HuH-7 (cell line): Measurements from ENCODE around the gene GNL1.
"Not testable (repeated sequence)": the region's sequence is repeated elsewhere in the genome, so short reads cannot be mapped to it uniquely, and the experiment has no call there.

ENCODE experiments used
- DNase-seq: peaks from one replicate; pipeline ENCODE4 v3.0.0; 2011; ENCODE audit warnings: low spot score

GNL1 gene

DNA sequence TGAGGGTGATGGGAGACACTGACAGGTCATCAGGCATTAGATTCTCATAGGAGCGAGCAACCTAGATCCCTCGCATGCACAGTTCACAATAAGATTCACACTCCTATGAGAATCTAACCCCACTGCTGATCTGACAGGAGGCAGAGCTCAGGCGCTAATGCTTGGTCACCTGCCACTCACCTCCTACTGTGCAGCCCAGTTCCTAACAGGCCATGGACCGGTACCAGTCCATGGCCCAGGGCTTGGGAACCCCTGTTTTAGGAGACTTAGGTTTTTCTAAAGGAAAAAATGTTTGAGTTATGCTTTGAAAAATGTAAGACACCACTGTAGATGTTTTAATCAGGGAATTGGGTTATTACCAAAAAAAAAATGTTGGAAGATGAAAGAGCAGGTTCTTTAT is 60.3 kb downstream of the GNL1 start:
- DNase-seq, result no peak

DNA sequence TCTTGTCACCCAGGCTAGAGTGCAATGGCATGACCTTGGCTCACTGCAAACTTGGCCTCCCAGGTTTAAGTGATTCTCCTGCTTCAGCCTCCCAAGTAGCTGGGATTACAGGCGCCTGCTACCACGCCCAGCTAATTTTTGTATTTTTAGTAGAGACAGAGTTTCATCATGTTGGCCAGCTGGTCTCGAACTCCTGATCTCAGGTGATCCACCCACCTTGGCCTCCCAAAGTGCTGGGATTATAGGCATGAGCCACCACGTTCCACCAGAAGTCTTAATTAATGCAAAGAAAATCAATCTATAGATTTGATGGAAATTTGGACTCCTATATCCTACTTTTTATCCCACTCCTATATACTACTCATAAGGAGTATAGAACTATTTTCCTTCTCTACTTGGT is 61.2 kb downstream of the GNL1 start:
- not testable (repeated sequence) for DNase-seq

DNA sequence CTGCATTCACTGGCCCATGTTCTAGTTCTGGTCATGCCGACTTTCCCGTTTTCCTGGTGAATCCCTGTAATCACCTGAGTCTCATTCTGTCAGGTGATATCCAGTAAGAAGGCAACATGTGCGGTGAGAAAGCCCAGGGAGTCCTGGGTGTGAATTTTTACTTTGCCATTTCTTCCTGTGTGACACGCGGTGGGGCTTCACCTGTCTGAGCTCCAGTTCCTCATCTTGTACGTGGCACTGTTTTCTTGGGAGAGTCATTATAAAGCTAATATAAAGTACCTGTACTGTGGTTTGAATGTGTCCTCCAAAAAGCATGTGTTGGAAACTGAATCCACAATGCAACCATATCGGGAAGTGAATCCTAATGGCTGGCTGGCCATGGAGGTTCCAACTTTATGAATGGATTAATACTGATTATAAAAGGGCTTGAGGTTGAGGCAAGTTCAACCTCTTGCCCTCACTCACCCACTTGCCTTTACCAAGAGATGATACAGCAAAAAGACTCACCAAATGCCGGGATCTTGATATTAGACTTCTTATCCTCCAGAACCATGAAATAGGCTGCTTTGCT is 61.9 kb downstream of the GNL1 start:
- no peak for DNase-seq

DNA sequence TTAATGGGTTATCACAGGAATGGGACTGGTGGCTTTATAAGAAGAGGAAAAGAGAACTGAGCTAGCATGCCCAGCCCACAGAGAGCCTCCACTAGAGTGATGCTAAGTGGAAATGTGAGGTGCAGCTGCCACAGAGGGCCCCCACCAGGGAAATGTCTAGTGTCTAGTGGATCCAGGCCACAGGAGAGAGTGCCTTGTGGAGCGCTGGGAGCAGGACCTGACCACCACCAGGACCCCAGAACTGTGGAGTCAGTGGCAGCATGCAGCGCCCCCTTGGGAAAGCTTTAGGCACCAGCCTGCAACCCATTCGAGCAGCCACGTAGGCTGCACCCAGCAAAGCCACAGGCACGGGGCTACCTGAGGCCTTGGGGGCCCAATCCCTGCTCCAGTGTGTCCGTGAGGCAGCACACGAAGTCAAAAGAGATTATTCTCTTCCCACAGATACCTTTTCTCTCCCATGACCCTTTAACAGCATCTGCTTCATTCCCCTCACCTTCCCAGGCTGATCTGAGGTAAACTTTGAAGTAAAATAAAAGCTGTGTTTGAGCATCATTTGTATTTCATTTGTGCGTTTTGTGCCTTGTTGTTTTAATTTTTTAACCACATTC is 62.5 kb downstream of the GNL1 start:
- DNase-seq, result no peak

DNA sequence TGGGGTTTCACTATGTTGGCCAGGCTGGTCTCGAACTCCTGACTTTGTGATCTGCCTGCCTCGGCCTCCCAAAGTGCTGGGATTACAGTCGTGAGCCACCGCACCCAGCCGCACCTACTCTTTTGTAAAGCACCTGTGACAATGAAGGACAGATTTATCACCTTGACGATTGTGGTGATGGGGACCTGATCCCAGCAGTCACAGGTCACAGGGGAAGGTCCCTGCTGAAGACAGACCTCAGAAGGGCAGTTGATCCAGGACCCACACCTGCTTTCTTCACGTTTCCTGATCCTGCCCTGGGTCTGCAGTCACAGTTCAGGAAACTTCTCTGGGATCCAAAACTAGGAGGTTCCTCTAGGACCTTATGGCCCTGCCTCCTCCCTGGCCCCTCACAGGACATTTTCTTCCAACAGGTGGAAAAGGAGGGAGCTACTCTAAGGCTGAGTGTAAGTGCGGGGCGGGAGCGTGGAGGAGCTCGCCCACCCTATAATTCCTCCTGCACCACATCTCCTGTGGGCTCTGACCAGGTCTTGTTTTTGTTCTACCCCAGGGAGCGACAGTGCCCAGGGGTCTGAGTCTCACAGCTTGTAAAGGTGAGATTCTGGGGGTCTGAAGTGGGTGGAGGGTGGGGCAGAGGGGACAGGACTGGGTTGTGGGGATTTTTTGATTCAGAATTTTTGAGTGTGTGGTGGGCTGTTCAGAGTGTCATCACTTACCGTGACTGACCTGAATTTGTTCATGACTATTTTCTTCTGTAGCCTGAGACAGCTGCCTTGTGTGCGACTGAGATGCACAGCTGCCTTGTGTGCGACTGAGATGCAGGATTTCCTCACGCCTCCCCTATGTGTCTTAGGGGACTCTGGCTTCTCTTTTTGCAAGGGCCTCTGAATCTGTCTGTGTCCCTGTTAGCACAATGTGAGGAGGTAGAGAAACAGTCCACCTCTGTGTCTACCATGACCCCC is 64.0 kb downstream of the GNL1 start:
- no peak for DNase-seq
